Stimulated activated naive CD8-positive, alpha-beta T cell treated with anti-CD3 and anti-CD28 coated beads, Interleukin-15, Interleukin-2, amounts not matched to agents 100 ng/mL and 50 ng/mL, for 24 hours (primary cell): ENCODE data around the gene GDPD5.
A peak's percentile ranks its signal among the peaks of the same experiment; 100 is the strongest.

Experiments used
- H3K27ac Mint-ChIP-seq: one replicate; pipeline ENCODE4 v1.8.0; 2021; ENCODE audit warnings: mild to moderate bottlenecking, mixed read lengths
- H3K27me3 Mint-ChIP-seq: one replicate; pipeline ENCODE4 v1.8.0; 2021; ENCODE audit warnings: mixed read lengths
- H3K36me3 Mint-ChIP-seq: one replicate; pipeline ENCODE4 v1.8.0; 2021; ENCODE audit warnings: low read depth, mixed read lengths
- H3K4me1 Mint-ChIP-seq: one replicate; pipeline ENCODE4 v1.8.0; 2021; ENCODE audit warnings: low read depth, mixed read lengths
- H3K4me3 Mint-ChIP-seq: one replicate; pipeline ENCODE4 v1.8.0; 2021; ENCODE audit warnings: mild to moderate bottlenecking, mixed read lengths
- H3K9me3 Mint-ChIP-seq: one replicate; pipeline ENCODE4 v1.8.0; 2021; ENCODE audit warnings: mixed read lengths

GDPD5 gene

DNA sequence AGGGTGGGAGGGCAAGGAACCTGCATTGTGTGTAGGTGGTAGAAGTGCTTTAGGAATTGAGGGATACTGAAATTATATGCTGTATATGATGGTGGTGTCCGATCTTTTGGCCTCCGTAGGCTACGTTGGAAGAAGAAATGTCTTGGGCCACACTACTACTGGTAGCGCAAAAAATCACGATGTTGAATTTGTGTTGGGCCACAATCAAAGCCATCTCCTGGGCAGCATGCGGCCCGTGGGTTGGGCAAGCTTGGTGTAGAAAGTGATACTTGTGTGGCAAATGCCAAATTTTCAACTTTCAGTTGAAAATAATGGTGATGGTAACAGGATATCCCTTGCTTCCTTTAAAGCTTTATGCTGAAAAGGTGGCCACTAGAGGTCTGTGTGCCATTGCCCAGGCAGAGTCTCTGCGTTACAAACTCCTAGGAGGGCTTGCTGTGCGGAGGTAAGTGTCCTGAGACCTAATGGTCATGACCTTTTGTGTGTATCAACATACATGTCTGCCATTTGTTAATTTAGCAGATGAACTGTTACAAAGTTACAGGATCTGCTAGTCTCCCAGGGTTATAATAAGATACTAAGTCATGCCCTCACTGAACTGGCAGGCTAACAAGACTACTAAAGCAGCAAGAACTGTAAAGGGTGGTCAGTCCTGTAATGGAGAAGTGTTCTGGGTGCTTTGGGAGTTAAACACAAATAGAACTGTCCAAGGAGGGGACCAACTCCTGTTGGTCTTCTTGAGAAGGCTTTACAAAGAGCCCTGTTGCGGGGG lies 123.6 kb downstream of the GDPD5 start:
- Mint-ChIP-seq H3K4me1 (peaks cover 61% of the 10 kb centered on the region), H3K36me3 (peaks cover 79% of the 10 kb centered on the region), H3K9me3 (no peaks in the 10 kb centered on the region), H3K4me3 (peak overlapping the region; percentile 98), H3K27me3 (no peaks in the 10 kb centered on the region), H3K27ac (peak overlapping the region; percentile 100)

DNA sequence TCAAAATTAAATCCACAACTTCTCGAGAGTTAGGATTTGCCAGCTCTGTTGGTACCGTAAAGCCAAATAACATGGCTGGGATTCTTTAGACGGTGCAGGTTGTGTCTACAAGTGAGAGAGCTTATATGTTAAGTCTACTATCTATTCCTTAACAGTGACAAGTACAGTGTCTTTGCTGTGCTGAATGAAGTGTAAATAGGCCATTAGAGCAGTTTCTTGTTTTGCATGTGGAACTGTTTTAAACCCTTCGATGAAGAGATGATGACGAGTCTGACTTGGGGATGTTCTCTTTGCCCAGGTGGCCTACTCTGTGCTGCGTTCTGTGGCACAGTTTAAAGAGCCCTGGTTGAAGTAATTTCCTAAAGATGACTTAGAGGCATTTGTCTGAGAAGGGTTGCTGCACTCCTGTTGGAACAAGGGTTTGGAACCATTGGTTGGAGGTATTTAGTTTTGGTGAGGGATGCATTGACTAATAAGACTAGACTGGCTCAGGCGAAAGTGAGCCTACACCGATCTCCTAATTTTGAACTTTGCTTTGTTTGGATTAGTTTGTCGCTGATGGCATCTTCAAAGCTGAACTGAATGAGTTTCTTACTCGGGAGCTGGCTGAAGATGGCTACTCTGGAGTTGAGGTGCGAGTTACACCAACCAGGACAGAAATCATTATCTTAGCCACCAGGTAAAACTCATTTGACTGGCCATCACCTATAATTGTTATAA lies 125.4 kb downstream of the GDPD5 start:
- Mint-ChIP-seq H3K4me3 (peak overlapping the region; percentile 98), H3K27ac (peak overlapping the region; percentile 100), H3K36me3 (peaks cover 61% of the 10 kb centered on the region), H3K4me1 (peaks cover 51% of the 10 kb centered on the region), H3K9me3 (no peaks in the 10 kb centered on the region), H3K27me3 (no peaks in the 10 kb centered on the region)

DNA sequence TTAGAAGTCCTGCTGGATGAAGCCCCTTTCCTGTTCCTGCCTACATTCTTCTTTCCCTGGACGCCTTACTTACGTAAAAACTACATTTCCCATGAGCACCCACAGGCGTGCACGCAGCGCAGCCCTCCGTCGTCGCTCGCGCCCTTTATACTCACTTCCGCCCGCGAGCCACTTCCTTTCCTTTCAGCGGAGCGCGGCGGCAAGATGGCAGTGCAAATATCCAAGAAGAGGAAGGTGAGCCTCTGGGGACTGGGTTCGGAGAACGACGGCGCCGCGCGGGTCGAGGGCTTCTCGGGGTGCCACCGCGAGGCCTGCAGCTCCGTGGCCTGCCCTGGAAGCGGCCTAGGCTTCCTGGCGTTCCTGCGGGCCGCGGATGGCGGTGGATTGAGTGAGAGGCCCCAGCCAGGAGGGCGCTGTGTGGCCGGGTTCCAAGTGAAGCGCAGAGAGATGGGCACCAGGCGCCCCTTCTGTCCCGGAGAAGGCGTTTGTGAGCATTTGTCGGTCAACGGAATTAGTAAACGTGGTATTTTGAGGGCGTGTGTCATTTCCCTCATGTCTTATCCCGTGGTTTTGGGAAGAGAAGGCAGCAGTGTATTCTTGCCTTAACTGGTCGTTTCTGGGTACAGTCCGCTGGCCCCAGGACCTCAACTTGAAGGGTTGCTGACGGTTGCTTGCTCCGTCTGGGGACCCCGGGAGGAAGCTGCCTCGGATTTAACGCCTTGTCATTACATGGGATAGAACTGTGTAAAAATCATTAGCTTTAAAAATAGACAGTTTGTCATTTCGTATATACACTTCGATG lies 126.2 kb downstream of the GDPD5 start, which contains the start of gene RPS3:
RPS3 (plus strand) TSS at position 175 of the 802 bp plus-strand sequence; CDS start at position 205, 30 bp downstream.
- Mint-ChIP-seq H3K27ac (peak within 1 kb of the TSS; percentile 100), H3K4me1 (peaks cover 44% of the 10 kb centered on the region), H3K36me3 (peaks cover 54% of the 10 kb centered on the region), H3K4me3 (peak within 1 kb of the TSS; percentile 98), H3K27me3 (no peaks in the 10 kb centered on the region), H3K9me3 (no peaks in the 10 kb centered on the region)

DNA sequence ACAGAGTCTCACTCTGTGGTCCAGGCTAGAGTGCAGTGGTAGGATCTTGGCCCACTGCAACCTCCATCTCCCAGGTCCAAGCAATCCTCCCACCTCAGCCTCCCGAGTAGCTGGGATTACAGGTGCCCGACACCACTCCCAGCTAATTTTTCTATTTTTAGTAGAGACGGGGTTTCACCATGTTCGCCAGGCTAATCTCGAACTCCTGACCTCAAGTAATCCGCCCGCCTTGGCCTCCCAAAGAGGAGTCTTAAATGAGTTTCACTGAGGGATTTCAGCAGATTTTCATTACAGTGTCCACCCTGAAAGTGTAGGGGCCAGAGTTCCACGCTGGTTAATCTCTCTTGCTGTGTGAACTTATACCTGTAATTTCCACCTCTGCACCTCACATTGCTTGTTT lies 126.8 kb downstream of the GDPD5 start:
- Mint-ChIP-seq H3K4me1 (peaks cover 38% of the 10 kb centered on the region), H3K27ac (peak overlapping the region; percentile 100), H3K36me3 (peaks cover 47% of the 10 kb centered on the region), H3K4me3 (peak overlapping the region; percentile 98), H3K9me3 (no peaks in the 10 kb centered on the region), H3K27me3 (no peaks in the 10 kb centered on the region)

DNA sequence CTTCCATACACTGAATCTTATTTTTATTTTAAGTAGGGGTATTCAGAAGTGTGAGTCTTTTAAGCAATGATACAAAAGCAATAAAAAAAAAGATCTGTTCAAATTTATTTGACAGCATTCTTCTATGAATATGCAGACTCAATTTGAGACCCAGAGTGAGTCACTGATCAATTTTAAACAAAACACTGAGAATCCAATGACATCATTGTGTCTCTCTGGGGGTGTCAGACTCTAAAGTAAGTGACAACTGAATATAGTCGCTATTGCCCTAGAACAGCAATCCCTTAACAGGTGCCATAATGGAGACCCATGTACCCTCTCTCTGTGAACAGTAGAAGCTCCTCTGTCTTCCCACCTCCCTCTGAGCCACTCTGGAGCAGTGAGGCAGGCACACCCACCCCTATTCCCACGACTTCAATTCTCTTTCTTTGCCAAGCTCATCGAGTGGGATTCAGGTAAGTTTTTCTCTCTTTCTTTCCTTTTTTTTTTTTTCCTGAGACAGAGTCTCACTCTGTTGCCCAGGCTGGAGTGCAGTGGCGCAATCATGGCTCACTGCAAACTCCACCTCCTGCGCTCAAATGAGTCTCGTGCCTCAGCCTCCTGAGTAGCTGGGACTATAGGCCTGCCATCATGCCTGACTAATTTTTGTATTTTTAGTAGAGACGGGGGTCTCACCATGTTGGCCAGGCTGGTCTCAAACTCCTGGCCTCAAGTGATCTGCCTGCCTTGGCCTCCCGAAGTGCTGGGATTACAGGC lies 131.5 kb downstream of the GDPD5 start:
- peaks cover under 1% of the 10 kb centered on the region for H3K36me3 Mint-ChIP-seq
- H3K4me3 Mint-ChIP-seq, result no peak overlapping the region
- H3K27ac Mint-ChIP-seq, result no peak overlapping the region

DNA sequence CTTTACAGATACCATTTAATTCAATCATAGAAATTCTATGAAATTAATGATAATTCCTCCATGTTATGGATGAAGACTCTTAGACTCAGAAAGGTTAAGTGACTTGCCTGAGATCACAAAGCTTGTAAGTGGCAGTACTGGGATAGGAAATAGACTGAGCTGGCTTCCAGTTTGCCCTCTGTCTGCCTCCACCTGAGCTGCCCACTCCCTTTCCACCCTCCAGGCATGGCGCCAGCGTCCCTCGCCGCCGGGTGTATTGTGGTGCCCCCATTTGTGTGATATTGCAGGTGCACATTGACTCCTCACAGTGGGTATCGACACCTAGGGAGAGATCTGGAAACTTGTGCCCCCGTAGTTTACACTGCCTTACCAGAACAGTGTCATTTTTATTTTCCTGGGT lies 135.8 kb downstream of the GDPD5 start:
- peaks cover 6% of the 10 kb centered on the region for H3K27me3 Mint-ChIP-seq
- no peak overlapping the region for H3K4me3 Mint-ChIP-seq
- no peaks in the 10 kb centered on the region for H3K9me3 Mint-ChIP-seq
- no peaks in the 10 kb centered on the region for H3K36me3 Mint-ChIP-seq
- no peak overlapping the region for H3K27ac Mint-ChIP-seq
- no peaks in the 10 kb centered on the region for H3K4me1 Mint-ChIP-seq

More for the DNA sequence above, 131.5 kb downstream of the GDPD5 start:
- Mint-ChIP-seq H3K4me1 (peaks cover 3% of the 10 kb centered on the region), H3K27me3 (peaks cover 6% of the 10 kb centered on the region), H3K9me3 (no peaks in the 10 kb centered on the region)

DNA sequence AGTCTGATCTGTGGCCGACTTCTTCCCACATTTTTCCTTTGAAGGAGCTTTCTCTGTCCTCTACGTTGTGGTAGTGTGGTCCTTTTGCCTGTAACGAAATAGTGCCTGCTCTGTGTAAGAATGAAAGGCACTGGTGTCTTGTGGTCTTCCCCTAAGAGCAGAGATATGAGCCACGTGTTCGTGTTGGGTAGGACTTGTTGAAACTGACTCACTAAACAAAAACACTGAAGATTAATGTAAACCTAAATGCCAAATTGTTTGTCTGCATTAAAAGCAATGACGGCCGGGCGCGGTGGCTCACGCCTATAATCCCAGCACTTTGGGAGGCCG lies 136.5 kb downstream of the GDPD5 start:
- H3K27ac Mint-ChIP-seq, result no peak overlapping the region
- no peaks in the 10 kb centered on the region for H3K9me3 Mint-ChIP-seq
- no peaks in the 10 kb centered on the region for H3K36me3 Mint-ChIP-seq
- peaks cover 5% of the 10 kb centered on the region for H3K4me1 Mint-ChIP-seq
- no peak overlapping the region for H3K4me3 Mint-ChIP-seq
- H3K27me3 Mint-ChIP-seq, result peaks cover 6% of the 10 kb centered on the region

DNA sequence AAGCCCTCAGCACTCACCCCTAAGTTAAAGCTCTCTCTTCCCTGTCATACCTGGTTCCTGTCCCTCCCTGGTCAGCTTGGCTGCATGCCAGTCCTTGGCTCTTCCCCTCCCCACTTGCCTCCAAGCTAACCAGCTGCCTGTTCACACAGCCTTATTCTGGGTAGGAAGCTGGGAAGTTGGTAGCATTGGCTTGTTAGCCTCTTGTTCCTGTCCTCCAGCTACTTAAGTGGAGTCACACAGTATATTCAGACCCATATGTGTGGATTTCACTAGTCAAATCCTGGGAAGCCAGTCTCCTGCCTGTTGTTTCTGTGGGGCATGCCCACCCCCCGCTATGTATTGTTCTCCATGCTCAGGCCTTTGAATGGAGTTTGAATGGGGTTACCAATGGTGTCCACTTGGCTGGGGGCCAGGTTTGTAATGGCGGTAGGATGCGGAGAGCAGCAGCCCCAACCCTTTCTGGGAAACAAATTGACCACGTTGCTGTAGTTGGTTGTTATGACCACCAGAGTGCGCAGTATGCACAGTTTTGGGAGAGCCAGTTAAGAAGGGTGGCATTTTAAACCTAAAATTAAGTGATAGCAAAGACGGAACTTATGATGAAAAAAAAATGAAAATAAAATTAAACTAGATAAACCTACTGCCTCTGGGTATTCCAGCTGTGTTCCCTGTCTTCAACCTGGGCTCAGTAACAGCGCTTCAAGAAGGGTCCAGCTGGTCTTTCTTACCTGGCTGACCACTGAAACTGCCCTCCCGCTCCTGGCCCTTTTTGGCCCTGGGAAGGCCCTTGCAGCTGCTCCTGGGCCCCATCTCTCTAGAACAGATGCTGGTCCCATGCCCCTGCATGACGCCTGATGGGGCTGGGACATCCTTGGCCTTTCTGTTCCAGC lies 137.1 kb downstream of the GDPD5 start:
- Mint-ChIP-seq H3K4me3 (no peak overlapping the region), H3K4me1 (peaks cover 11% of the 10 kb centered on the region), H3K9me3 (no peaks in the 10 kb centered on the region), H3K27me3 (peaks cover 6% of the 10 kb centered on the region), H3K36me3 (no peaks in the 10 kb centered on the region), H3K27ac (no peak overlapping the region)

DNA sequence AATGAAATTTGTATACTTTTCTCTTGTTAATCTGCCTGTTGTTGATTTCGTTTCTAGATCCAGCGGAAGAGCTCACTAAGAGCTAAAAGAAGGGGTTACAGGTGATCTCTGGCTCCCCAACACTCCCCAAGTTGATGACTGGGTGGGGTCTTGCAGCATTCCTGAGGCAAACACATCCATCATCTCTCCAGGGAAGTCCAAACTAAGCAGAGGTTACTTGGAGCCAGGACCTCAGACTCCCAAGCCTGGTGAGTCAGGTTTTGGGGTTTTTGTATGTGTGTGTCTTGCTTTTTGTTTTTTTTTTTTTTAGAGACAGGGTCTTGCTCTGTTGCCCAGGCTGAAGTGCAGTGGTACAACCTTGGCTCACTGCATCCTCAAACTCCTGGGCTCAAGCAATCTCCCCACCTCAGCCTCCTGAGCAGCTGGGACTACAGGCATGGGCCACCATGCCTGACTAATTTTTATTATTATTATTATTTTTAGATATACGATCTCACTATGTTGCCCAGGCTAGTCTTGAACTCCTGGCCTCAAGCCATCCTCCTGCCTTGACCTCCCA lies 137.9 kb downstream of the GDPD5 start:
- H3K4me3 Mint-ChIP-seq, result no peak overlapping the region
- peaks cover 6% of the 10 kb centered on the region for H3K27me3 Mint-ChIP-seq
- H3K27ac Mint-ChIP-seq, result no peak overlapping the region
- no peaks in the 10 kb centered on the region for H3K9me3 Mint-ChIP-seq
- peaks cover 18% of the 10 kb centered on the region for H3K4me1 Mint-ChIP-seq
- no peaks in the 10 kb centered on the region for H3K36me3 Mint-ChIP-seq

DNA sequence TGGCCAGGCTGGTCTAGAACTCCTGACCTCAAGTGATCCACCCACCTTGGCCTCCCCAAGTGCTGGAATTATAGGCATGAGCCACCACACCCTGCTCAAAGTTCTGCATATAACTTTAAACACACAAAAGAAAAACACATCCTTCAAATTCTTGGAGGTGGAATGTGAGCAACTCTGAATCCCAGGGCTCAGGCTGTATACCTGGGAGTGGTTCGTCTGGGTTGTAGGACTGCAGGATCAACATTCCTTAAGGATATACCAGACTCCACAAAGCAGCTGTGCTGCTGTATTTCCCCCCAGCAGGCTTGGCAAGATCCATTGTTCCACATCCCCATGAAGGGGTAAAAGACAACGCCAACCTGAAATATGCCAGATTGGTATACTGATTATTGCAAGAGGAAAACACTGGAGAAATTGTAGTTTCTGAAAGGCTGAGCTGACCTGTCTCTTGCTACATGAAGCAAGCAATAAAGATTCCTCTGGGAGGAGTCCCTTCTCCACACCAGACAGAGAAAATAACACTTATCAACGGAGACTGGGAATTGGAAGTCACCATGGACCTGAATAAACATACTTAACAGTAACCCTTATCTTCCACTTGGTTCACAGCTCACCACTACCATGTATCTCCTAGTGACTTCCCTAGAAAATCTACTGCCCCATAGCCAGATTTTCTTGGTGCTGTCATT lies 138.7 kb downstream of the GDPD5 start:
- Mint-ChIP-seq H3K4me3 (no peak overlapping the region), H3K27me3 (peaks cover 6% of the 10 kb centered on the region), H3K4me1 (peaks cover 18% of the 10 kb centered on the region), H3K36me3 (no peaks in the 10 kb centered on the region), H3K27ac (no peak overlapping the region), H3K9me3 (no peaks in the 10 kb centered on the region)
